GM19035 (cell line): ENCODE measurements around the gene PAMR1.
A peak's percentile ranks its signal among the peaks of the same experiment; 100 is the strongest.

Experiments used
- ATAC-seq: cut with Tn5 transposase; IDR thresholded peaks from one replicate; pipeline ENCODE4 v1.9.1; 2021; ENCODE audit not compliant: unreplicated experiment

PAMR1 gene

GRCh38 chr11:35412285-35412684, 113.1 kb downstream of the PAMR1 start:
- ATAC-seq: no peak

GRCh38 chr11:35407041-35407440, 118.4 kb downstream of the PAMR1 start:
- no peak for ATAC-seq

- no peak for ATAC-seq
These were observed 121.0 kb downstream of the PAMR1 start for GRCh38 chr11:35404388-35404775.

- no peak for ATAC-seq
These were observed 121.5 kb downstream of the PAMR1 start for GRCh38 chr11:35403765-35404387.

- no peak for ATAC-seq
These were observed 122.4 kb downstream of the PAMR1 start for GRCh38 chr11:35402751-35403660.

GRCh38 chr11:35398881-35399280, 126.5 kb downstream of the PAMR1 start:
- ATAC-seq: no peak

GRCh38 chr11:35394941-35395340, 130.5 kb downstream of the PAMR1 start:
- ATAC-seq: no peak

- no peak for ATAC-seq
These were observed 132.3 kb downstream of the PAMR1 start for GRCh38 chr11:35393098-35393497.

GRCh38 chr11:35391922-35392688, 133.3 kb downstream of the PAMR1 start:
- no peak for ATAC-seq

GRCh38 chr11:35390737-35391682, 134.4 kb downstream of the PAMR1 start:
- ATAC-seq: peak; percentile 86

- no peak for ATAC-seq
These were observed 135.4 kb downstream of the PAMR1 start for GRCh38 chr11:35389897-35390465.

GRCh38 chr11:35389112-35389511, 136.3 kb downstream of the PAMR1 start:
- no peak for ATAC-seq

- no peak for ATAC-seq
These were observed 137.4 kb downstream of the PAMR1 start for GRCh38 chr11:35388061-35388460.

- ATAC-seq: no peak
These were observed 138.1 kb downstream of the PAMR1 start for GRCh38 chr11:35387111-35387982.

GRCh38 chr11:35383953-35384352, 141.5 kb downstream of the PAMR1 start:
- ATAC-seq: no peak
